ENCODE measurements around the gene CARD18.
"Not testable (repeated sequence)": the region's sequence is repeated elsewhere in the genome, so short reads cannot be mapped to it uniquely, and the experiment has no call there.

CARD18 gene

GRCh38 chr11:105109855-105110687 is 29.5 kb downstream of the CARD18 start:
- ChIA-PET POLR2A (no interaction called here), CTCF (no interaction called here)
- peak overlapping the region in 1 of 2 experiments; percentile 4 for H3K27ac ChIP-seq (ENCODE audit: insufficient read depth in 1 of 2, low read depth in 1 of 2, low read length in 2 of 2, poor library complexity in 1 of 2, severe bottlenecking in 2 of 2)
- H3K36me3 ChIP-seq (ENCODE audit: control insufficient read depth in 4 of 4, insufficient read depth in 4 of 4, low read length in 3 of 4): no peaks in the 10 kb centered on the region
- H3K27me3 ChIP-seq (replicated peaks in 2 of 5; ENCODE audit: control insufficient read depth in 4 of 5, insufficient read depth in 5 of 5, low read length in 4 of 5): no peaks in the 10 kb centered on the region
- peaks cover 0 to 12% (median 7%) of the 10 kb centered on the region in 4 experiments for H3K4me1 ChIP-seq (ENCODE audit: control extremely low read depth in 1 of 4, control insufficient read depth in 4 of 4, insufficient read depth in 4 of 4, low read length in 3 of 4)
- no peak for DNase-seq
- no peaks in the 10 kb centered on the region for H3K9me3 ChIP-seq (ENCODE audit: control extremely low read depth in 1 of 5, control insufficient read depth in 4 of 5, insufficient read depth in 2 of 5, low read depth in 1 of 5, low read length in 4 of 5)
- WGBS (ENCODE audit: insufficient coverage): 50% methylated on average over 5 of the region's 8 CpGs
- H3K4me3 ChIP-seq (ENCODE audit: control insufficient read depth in 1 of 7, extremely low read depth in 1 of 7, insufficient read depth in 4 of 7, low read depth in 2 of 7, low read length in 6 of 7): peak overlapping the region in 1 of 7 experiments; percentile 35

DNA sequence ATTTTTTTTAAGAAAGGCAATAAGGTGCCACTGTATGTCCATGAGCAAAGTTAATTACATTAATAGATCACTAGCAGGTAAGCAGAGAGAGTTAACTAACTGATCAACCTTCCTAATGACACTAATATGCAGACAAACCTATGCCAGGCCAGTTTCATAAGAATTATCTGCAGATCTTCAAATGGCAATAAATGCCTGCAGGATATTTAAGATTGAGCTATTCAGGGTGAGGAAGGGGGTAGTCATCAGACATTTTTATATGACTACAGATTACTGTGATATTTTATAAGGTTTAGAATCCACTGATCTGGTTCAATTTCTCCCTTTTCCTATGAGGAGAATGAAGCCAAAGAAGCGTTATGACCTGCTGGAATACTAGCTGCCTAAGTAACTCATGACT is 30.2 kb downstream of the CARD18 start:
- DNase-seq: no peak
- no peak overlapping the region for H3K27ac ChIP-seq (ENCODE audit: insufficient read depth in 1 of 2, low read depth in 1 of 2, low read length in 2 of 2, poor library complexity in 1 of 2, severe bottlenecking in 2 of 2)
- H3K9me3 ChIP-seq (ENCODE audit: control extremely low read depth in 1 of 5, control insufficient read depth in 4 of 5, insufficient read depth in 2 of 5, low read depth in 1 of 5, low read length in 4 of 5): no peaks in the 10 kb centered on the region
- WGBS (ENCODE audit: insufficient coverage): 100% methylated on average over 1 of the region's 1 CpG
- no peak overlapping the region for H3K4me3 ChIP-seq (ENCODE audit: control insufficient read depth in 1 of 7, extremely low read depth in 1 of 7, insufficient read depth in 4 of 7, low read depth in 2 of 7, low read length in 6 of 7)
- CTCF ChIA-PET: no interaction called here
- no peaks in the 10 kb centered on the region for H3K36me3 ChIP-seq (ENCODE audit: control insufficient read depth in 4 of 4, insufficient read depth in 4 of 4, low read length in 3 of 4)
- POLR2A ChIA-PET: no interaction called here
- no peaks in the 10 kb centered on the region for H3K27me3 ChIP-seq (replicated peaks in 2 of 5; ENCODE audit: control insufficient read depth in 4 of 5, insufficient read depth in 5 of 5, low read length in 4 of 5)
- peaks cover 0 to 12% (median 7%) of the 10 kb centered on the region in 4 experiments for H3K4me1 ChIP-seq (ENCODE audit: control extremely low read depth in 1 of 4, control insufficient read depth in 4 of 4, insufficient read depth in 4 of 4, low read length in 3 of 4)

GRCh38 chr11:105108247-105108646 is 31.3 kb downstream of the CARD18 start:
- Histone ChIP-seq H3K9me3 (ENCODE audit: control extremely low read depth in 1 of 5, control insufficient read depth in 4 of 5, insufficient read depth in 2 of 5, low read depth in 1 of 5, low read length in 4 of 5) (no peaks in the 10 kb centered on the region), H3K36me3 (ENCODE audit: control insufficient read depth in 4 of 4, insufficient read depth in 4 of 4, low read length in 3 of 4) (no peaks in the 10 kb centered on the region), H3K27me3 (replicated peaks in 2 of 5; ENCODE audit: control insufficient read depth in 4 of 5, insufficient read depth in 5 of 5, low read length in 4 of 5) (no peaks in the 10 kb centered on the region), H3K27ac (ENCODE audit: insufficient read depth in 1 of 2, low read depth in 1 of 2, low read length in 2 of 2, poor library complexity in 1 of 2, severe bottlenecking in 2 of 2) (no peak overlapping the region), H3K4me1 (ENCODE audit: control extremely low read depth in 1 of 4, control insufficient read depth in 4 of 4, insufficient read depth in 4 of 4, low read length in 3 of 4) (peaks cover 0 to 12% (median 7%) of the 10 kb centered on the region in 4 experiments), H3K4me3 (ENCODE audit: control insufficient read depth in 1 of 7, extremely low read depth in 1 of 7, insufficient read depth in 4 of 7, low read depth in 2 of 7, low read length in 6 of 7) (no peak overlapping the region)
- ChIA-PET POLR2A (no interaction called here), CTCF (no interaction called here)
- DNase-seq: no peak
- 100% methylated on average over 1 of the region's 1 CpG for WGBS (ENCODE audit: insufficient coverage)

DNA sequence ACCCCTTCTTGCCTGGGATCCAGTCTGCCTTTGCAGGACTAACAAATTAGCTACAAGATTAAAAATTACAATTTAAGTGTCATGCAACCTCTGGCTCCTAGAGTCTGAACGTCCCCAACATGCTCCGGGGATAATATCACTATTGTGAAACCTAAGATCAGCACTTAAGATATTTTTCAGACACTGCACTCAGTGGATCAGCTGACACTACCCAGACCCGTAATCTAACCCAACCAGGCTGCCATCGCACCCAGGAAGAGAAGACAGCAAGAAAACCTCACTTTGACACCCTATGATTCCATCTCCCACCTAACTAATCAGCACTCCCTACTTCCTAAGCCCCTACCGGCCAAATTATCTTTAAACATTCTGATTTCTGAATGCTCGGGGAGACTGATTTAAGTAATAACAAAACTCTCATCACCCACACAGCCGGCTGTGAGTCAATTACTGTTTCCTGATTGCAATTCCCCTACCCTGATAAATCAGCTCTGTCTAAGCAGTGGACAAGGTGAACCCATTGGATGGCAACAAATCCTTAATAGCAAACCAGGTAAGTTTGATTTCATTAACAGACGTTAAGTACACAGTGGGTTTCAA is 32.2 kb downstream of the CARD18 start:
- peaks cover 0 to 12% (median 7%) of the 10 kb centered on the region in 4 experiments for H3K4me1 ChIP-seq (ENCODE audit: control extremely low read depth in 1 of 4, control insufficient read depth in 4 of 4, insufficient read depth in 4 of 4, low read length in 3 of 4)
- H3K27ac ChIP-seq (ENCODE audit: insufficient read depth in 1 of 2, low read depth in 1 of 2, low read length in 2 of 2, poor library complexity in 1 of 2, severe bottlenecking in 2 of 2); POLR2A ChIA-PET; DNase-seq; H3K36me3 ChIP-seq (ENCODE audit: control insufficient read depth in 4 of 4, insufficient read depth in 4 of 4, low read length in 3 of 4); H3K4me3 ChIP-seq (ENCODE audit: control insufficient read depth in 1 of 7, extremely low read depth in 1 of 7, insufficient read depth in 4 of 7, low read depth in 2 of 7, low read length in 6 of 7); H3K27me3 ChIP-seq (replicated peaks in 2 of 5; ENCODE audit: control insufficient read depth in 4 of 5, insufficient read depth in 5 of 5, low read length in 4 of 5); H3K9me3 ChIP-seq (ENCODE audit: control extremely low read depth in 1 of 5, control insufficient read depth in 4 of 5, insufficient read depth in 2 of 5, low read depth in 1 of 5, low read length in 4 of 5): not testable (repeated sequence)
- CTCF ChIA-PET: interaction anchor here (0.6 kb wide), 1 partner anchor 559 kb away, joined by 4 read pairs; no protein-coding TSS in a partner anchor
- 93% methylated on average over 5 of the region's 8 CpGs for WGBS (ENCODE audit: insufficient coverage)

GRCh38 chr11:105106140-105106539 is 33.4 kb downstream of the CARD18 start:
- no peak overlapping the region for H3K27ac ChIP-seq (ENCODE audit: insufficient read depth in 1 of 2, low read depth in 1 of 2, low read length in 2 of 2, poor library complexity in 1 of 2, severe bottlenecking in 2 of 2)
- POLR2A ChIA-PET: no interaction called here

DNA sequence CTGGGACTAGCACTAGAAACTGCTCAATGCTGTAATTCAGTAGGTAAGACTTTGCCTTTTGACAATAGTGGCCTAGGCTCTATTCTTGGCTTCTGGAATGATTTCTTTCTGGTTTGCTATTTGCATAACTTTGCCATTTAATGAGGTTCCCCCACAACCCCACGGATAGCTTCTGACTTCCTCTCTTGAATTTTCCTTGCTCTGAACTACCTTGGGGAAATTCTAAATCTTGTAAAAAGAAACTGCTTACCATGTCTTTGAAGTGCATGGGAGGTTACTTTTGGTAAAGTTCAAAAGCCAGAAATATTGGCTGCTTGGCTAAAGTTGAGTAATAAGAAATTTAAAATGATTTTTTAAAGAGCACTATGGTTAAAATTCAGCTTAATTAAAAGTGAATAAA is 35.3 kb downstream of the CARD18 start:
- H3K36me3 ChIP-seq (ENCODE audit: control insufficient read depth in 4 of 4, insufficient read depth in 4 of 4, low read length in 3 of 4): no peaks in the 10 kb centered on the region
- CTCF ChIA-PET: no interaction called here
- no peaks in the 10 kb centered on the region for H3K9me3 ChIP-seq (ENCODE audit: control extremely low read depth in 1 of 5, control insufficient read depth in 4 of 5, insufficient read depth in 2 of 5, low read depth in 1 of 5, low read length in 4 of 5)
- no peak overlapping the region for H3K27ac ChIP-seq (ENCODE audit: insufficient read depth in 1 of 2, low read depth in 1 of 2, low read length in 2 of 2, poor library complexity in 1 of 2, severe bottlenecking in 2 of 2)
- DNase-seq: no peak
- POLR2A ChIA-PET: no interaction called here
- WGBS (ENCODE audit: insufficient coverage): no CpG with 5 or more reads among the region's 1 CpG
- H3K27me3 ChIP-seq (replicated peaks in 2 of 5; ENCODE audit: control insufficient read depth in 4 of 5, insufficient read depth in 5 of 5, low read length in 4 of 5): no peaks in the 10 kb centered on the region
- H3K4me1 ChIP-seq (ENCODE audit: control extremely low read depth in 1 of 4, control insufficient read depth in 4 of 4, insufficient read depth in 4 of 4, low read length in 3 of 4): peaks cover 0 to 20% (median 13%) of the 10 kb centered on the region in 4 experiments
- no peak overlapping the region for H3K4me3 ChIP-seq (ENCODE audit: control insufficient read depth in 1 of 7, extremely low read depth in 1 of 7, insufficient read depth in 4 of 7, low read depth in 2 of 7, low read length in 6 of 7)

More at GRCh38 chr11:105106140-105106539, 33.4 kb downstream of the CARD18 start:
- no peaks in the 10 kb centered on the region for H3K36me3 ChIP-seq (ENCODE audit: control insufficient read depth in 4 of 4, insufficient read depth in 4 of 4, low read length in 3 of 4)
- no peaks in the 10 kb centered on the region for H3K9me3 ChIP-seq (ENCODE audit: control extremely low read depth in 1 of 5, control insufficient read depth in 4 of 5, insufficient read depth in 2 of 5, low read depth in 1 of 5, low read length in 4 of 5)
- CTCF ChIA-PET: no interaction called here
- H3K4me3 ChIP-seq (ENCODE audit: control insufficient read depth in 1 of 7, extremely low read depth in 1 of 7, insufficient read depth in 4 of 7, low read depth in 2 of 7, low read length in 6 of 7): no peak overlapping the region
- H3K27me3 ChIP-seq (replicated peaks in 2 of 5; ENCODE audit: control insufficient read depth in 4 of 5, insufficient read depth in 5 of 5, low read length in 4 of 5): no peaks in the 10 kb centered on the region
- WGBS (ENCODE audit: insufficient coverage): 100% methylated on average over 1 of the region's 1 CpG
- DNase-seq: no peak
- peaks cover 0 to 14% (median 9%) of the 10 kb centered on the region in 4 experiments for H3K4me1 ChIP-seq (ENCODE audit: control extremely low read depth in 1 of 4, control insufficient read depth in 4 of 4, insufficient read depth in 4 of 4, low read length in 3 of 4)

GRCh38 chr11:105103336-105103735 is 36.2 kb downstream of the CARD18 start:
- CTCF ChIA-PET: no interaction called here
- DNase-seq: no peak
- Histone ChIP-seq H3K27ac (ENCODE audit: insufficient read depth in 1 of 2, low read depth in 1 of 2, low read length in 2 of 2, poor library complexity in 1 of 2, severe bottlenecking in 2 of 2) (no peak overlapping the region), H3K9me3 (ENCODE audit: control extremely low read depth in 1 of 5, control insufficient read depth in 4 of 5, insufficient read depth in 2 of 5, low read depth in 1 of 5, low read length in 4 of 5) (no peaks in the 10 kb centered on the region), H3K36me3 (ENCODE audit: control insufficient read depth in 4 of 4, insufficient read depth in 4 of 4, low read length in 3 of 4) (no peaks in the 10 kb centered on the region), H3K27me3 (replicated peaks in 2 of 5; ENCODE audit: control insufficient read depth in 4 of 5, insufficient read depth in 5 of 5, low read length in 4 of 5) (no peaks in the 10 kb centered on the region), H3K4me3 (ENCODE audit: control insufficient read depth in 1 of 7, extremely low read depth in 1 of 7, insufficient read depth in 4 of 7, low read depth in 2 of 7, low read length in 6 of 7) (no peak overlapping the region), H3K4me1 (ENCODE audit: control extremely low read depth in 1 of 4, control insufficient read depth in 4 of 4, insufficient read depth in 4 of 4, low read length in 3 of 4) (peaks cover 0 to 20% (median 12%) of the 10 kb centered on the region in 4 experiments)
- POLR2A ChIA-PET: no interaction called here

All from common myeloid progenitor, CD34-positive (primary cell).